ENCODE results near the gene CMIP. TPM values are rescaled to one million over a fixed set of nuclear protein-coding genes. Genes with fewer than 3 reads are reported as not detected.
"Not testable (repeated sequence)": the region's sequence is repeated elsewhere in the genome, so short reads cannot be mapped to it uniquely, and the experiment has no call there.

Gene CMIP
- total RNA-seq, 2 donors from 2014 or later: 28.5 to 57.5 TPM

- H3K4me3 Mint-ChIP-seq: no peak overlapping the region
- no peaks in the 10 kb centered on the region for H3K36me3 Mint-ChIP-seq (ENCODE audit: low read depth)
- no peak overlapping the region for H3K27ac Mint-ChIP-seq
- no peaks in the 10 kb centered on the region for H3K4me1 Mint-ChIP-seq
- no peak for ATAC-seq (replicated peaks)
- H3K9me3 Mint-ChIP-seq: no peaks in the 10 kb centered on the region
- no peaks in the 10 kb centered on the region for H3K27me3 Mint-ChIP-seq
Observed at GRCh38 chr16:81410643-81411293, 33.8 kb upstream of the CMIP start.

GRCh38 chr16:81413245-81413990 is 31.2 kb upstream of the CMIP start:
- Mint-ChIP-seq H3K27ac (no peak overlapping the region), H3K4me3 (no peak overlapping the region), H3K27me3 (no peaks in the 10 kb centered on the region), H3K9me3 (no peaks in the 10 kb centered on the region), H3K36me3 (ENCODE audit: low read depth) (no peaks in the 10 kb centered on the region), H3K4me1 (no peaks in the 10 kb centered on the region)
- ATAC-seq (replicated peaks): no peak

- ATAC-seq (replicated peaks): no peak
- no peak overlapping the region for H3K4me3 Mint-ChIP-seq
- no peak overlapping the region for H3K27ac Mint-ChIP-seq
- no peaks in the 10 kb centered on the region for H3K36me3 Mint-ChIP-seq (ENCODE audit: low read depth)
- no peaks in the 10 kb centered on the region for H3K27me3 Mint-ChIP-seq
- no peaks in the 10 kb centered on the region for H3K4me1 Mint-ChIP-seq
- H3K9me3 Mint-ChIP-seq: no peaks in the 10 kb centered on the region
Observed at GRCh38 chr16:81415751-81416150, 28.9 kb upstream of the CMIP start.

- Mint-ChIP-seq H3K4me3 (no peak overlapping the region), H3K27ac (no peak overlapping the region), H3K36me3 (ENCODE audit: low read depth) (no peaks in the 10 kb centered on the region), H3K9me3 (no peaks in the 10 kb centered on the region), H3K27me3 (no peaks in the 10 kb centered on the region), H3K4me1 (no peaks in the 10 kb centered on the region)
- no peak for ATAC-seq (replicated peaks)
Observed at GRCh38 chr16:81416749-81417148, 27.9 kb upstream of the CMIP start.

- no peak overlapping the region for H3K27ac Mint-ChIP-seq
- H3K27me3 Mint-ChIP-seq: no peaks in the 10 kb centered on the region
Observed at GRCh38 chr16:81417210-81417609, 27.4 kb upstream of the CMIP start.

GRCh38 chr16:81419806-81420205 is 24.8 kb upstream of the CMIP start:
- H3K27ac Mint-ChIP-seq: no peak overlapping the region
- H3K4me3 Mint-ChIP-seq: no peak overlapping the region
- H3K27me3 Mint-ChIP-seq: no peaks in the 10 kb centered on the region
- no peak for ATAC-seq (replicated peaks)
- H3K4me1 Mint-ChIP-seq: peaks cover 8% of the 10 kb centered on the region
- peaks cover under 1% of the 10 kb centered on the region for H3K9me3 Mint-ChIP-seq
- H3K36me3 Mint-ChIP-seq (ENCODE audit: low read depth): no peaks in the 10 kb centered on the region

More at GRCh38 chr16:81417210-81417609, 27.4 kb upstream of the CMIP start:
- Mint-ChIP-seq H3K9me3 (no peaks in the 10 kb centered on the region), H3K36me3 (ENCODE audit: low read depth) (no peaks in the 10 kb centered on the region), H3K4me3 (no peak overlapping the region), H3K4me1 (no peaks in the 10 kb centered on the region)
- no peak for ATAC-seq (replicated peaks)

GRCh38 chr16:81421126-81421525 is 23.5 kb upstream of the CMIP start:
- H3K4me1 Mint-ChIP-seq: peaks cover 11% of the 10 kb centered on the region
- no peaks in the 10 kb centered on the region for H3K36me3 Mint-ChIP-seq (ENCODE audit: low read depth)
- H3K27me3 Mint-ChIP-seq: no peaks in the 10 kb centered on the region
- ATAC-seq (replicated peaks): no peak
- no peak overlapping the region for H3K27ac Mint-ChIP-seq
- peaks cover 4% of the 10 kb centered on the region for H3K9me3 Mint-ChIP-seq
- no peak overlapping the region for H3K4me3 Mint-ChIP-seq

- Mint-ChIP-seq H3K27ac (no peak overlapping the region), H3K4me3 (no peak overlapping the region), H3K9me3 (peaks cover 4% of the 10 kb centered on the region), H3K36me3 (ENCODE audit: low read depth) (no peaks in the 10 kb centered on the region), H3K4me1 (peaks cover 11% of the 10 kb centered on the region), H3K27me3 (no peaks in the 10 kb centered on the region)
- ATAC-seq (replicated peaks): no peak
Observed at GRCh38 chr16:81421536-81421935, 23.1 kb upstream of the CMIP start.

- H3K4me3 Mint-ChIP-seq; H3K36me3 Mint-ChIP-seq (ENCODE audit: low read depth); ATAC-seq (replicated peaks); H3K9me3 Mint-ChIP-seq; H3K27me3 Mint-ChIP-seq; H3K27ac Mint-ChIP-seq: not testable (repeated sequence)
- peaks cover 11% of the 10 kb centered on the region for H3K4me1 Mint-ChIP-seq
Observed at GRCh38 chr16:81422153-81422552, 22.5 kb upstream of the CMIP start.

- Mint-ChIP-seq H3K27ac (peak overlapping the region; percentile 69), H3K4me3 (peak overlapping the region; percentile 9), H3K36me3 (ENCODE audit: low read depth) (no peaks in the 10 kb centered on the region), H3K9me3 (peaks cover 4% of the 10 kb centered on the region), H3K4me1 (peaks cover 11% of the 10 kb centered on the region), H3K27me3 (no peaks in the 10 kb centered on the region)
- ATAC-seq (replicated peaks): peak; percentile 97
Observed at GRCh38 chr16:81424771-81425170, 19.8 kb upstream of the CMIP start.

- Mint-ChIP-seq H3K4me1 (peaks cover 11% of the 10 kb centered on the region), H3K9me3 (peaks cover 4% of the 10 kb centered on the region), H3K4me3 (no peak overlapping the region), H3K36me3 (ENCODE audit: low read depth) (no peaks in the 10 kb centered on the region), H3K27me3 (no peaks in the 10 kb centered on the region), H3K27ac (no peak overlapping the region)
- ATAC-seq (replicated peaks): no peak
Observed at GRCh38 chr16:81427219-81427618, 17.4 kb upstream of the CMIP start.

GRCh38 chr16:81429045-81429521 is 15.5 kb upstream of the CMIP start:
- Mint-ChIP-seq H3K36me3 (ENCODE audit: low read depth) (no peaks in the 10 kb centered on the region), H3K4me3 (no peak overlapping the region), H3K27ac (no peak overlapping the region), H3K4me1 (peaks cover 8% of the 10 kb centered on the region), H3K27me3 (no peaks in the 10 kb centered on the region), H3K9me3 (peaks cover 4% of the 10 kb centered on the region)
- ATAC-seq (replicated peaks): no peak

GRCh38 chr16:81431554-81432353 is 12.9 kb upstream of the CMIP start:
- H3K27ac Mint-ChIP-seq: no peak overlapping the region
- no peaks in the 10 kb centered on the region for H3K9me3 Mint-ChIP-seq
- H3K36me3 Mint-ChIP-seq (ENCODE audit: low read depth): no peaks in the 10 kb centered on the region
- no peak for ATAC-seq (replicated peaks)
- no peak overlapping the region for H3K4me3 Mint-ChIP-seq
- no peaks in the 10 kb centered on the region for H3K27me3 Mint-ChIP-seq
- H3K4me1 Mint-ChIP-seq: peaks cover 5% of the 10 kb centered on the region

- H3K4me1 Mint-ChIP-seq: peaks cover 5% of the 10 kb centered on the region
- H3K4me3 Mint-ChIP-seq: no peak overlapping the region
- H3K9me3 Mint-ChIP-seq: no peaks in the 10 kb centered on the region
- H3K36me3 Mint-ChIP-seq (ENCODE audit: low read depth): no peaks in the 10 kb centered on the region
- H3K27ac Mint-ChIP-seq: no peak overlapping the region
- ATAC-seq (replicated peaks): no peak
- no peaks in the 10 kb centered on the region for H3K27me3 Mint-ChIP-seq
Observed at GRCh38 chr16:81432937-81433557, 11.6 kb upstream of the CMIP start.
